ENCODE results near the gene MAPK7.
"Not testable (repeated sequence)": the region's sequence is repeated elsewhere in the genome, so short reads cannot be mapped to it uniquely, and the experiment has no call there.

Gene MAPK7

DNA sequence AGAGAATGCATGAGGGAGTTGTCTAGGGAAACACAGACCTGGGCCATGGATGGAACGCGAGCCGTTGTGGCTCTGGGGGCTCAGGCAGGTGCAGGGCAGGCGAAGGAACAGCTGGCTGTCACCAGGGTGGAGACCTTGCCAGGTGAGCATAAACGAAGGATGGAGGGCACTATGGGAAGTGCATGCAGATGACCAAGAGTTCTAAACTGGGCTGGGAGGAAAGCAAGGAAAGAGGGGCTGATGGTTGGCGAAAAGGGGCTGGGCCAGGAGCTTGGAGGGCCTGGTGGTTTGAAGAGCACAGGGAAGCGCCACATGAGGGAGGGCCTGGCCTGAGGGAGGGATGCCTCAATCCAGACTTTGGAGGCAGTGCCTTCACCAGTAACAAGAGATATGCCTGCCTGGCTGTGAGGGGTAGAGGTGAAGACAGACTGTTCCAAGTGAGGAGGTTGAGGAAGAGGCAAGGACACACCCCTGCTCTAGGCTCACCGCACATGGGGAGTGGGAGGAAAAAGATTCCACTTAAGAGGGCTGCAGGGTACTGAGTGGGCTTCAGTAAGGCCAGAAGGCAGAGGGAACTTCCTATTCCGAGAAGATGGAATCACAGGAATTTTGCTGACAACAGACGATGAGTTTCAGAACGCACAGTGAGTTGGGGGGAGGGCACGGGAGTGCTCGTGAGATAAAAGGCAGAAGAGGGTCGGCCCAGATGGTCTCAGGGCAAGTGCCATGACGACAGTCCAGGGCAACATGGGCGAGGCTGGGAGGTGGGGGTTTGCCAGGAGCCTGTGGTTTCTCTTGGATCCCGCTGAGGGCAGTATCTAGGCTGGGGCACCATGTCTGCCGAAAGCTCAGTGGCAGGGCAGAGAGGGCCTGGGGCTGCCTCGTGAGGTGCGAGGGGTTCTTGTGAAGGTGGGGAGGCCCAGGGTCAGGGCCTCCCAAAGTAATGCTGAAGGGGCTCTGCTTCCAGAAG, 36.4 kb upstream of the MAPK7 start:
- in situ Hi-C loops (cut with MboI; ENCODE audit: low pct_unique_long_range_greater_than_20kb, low sequenced_read_pairs) = no loop called here

DNA sequence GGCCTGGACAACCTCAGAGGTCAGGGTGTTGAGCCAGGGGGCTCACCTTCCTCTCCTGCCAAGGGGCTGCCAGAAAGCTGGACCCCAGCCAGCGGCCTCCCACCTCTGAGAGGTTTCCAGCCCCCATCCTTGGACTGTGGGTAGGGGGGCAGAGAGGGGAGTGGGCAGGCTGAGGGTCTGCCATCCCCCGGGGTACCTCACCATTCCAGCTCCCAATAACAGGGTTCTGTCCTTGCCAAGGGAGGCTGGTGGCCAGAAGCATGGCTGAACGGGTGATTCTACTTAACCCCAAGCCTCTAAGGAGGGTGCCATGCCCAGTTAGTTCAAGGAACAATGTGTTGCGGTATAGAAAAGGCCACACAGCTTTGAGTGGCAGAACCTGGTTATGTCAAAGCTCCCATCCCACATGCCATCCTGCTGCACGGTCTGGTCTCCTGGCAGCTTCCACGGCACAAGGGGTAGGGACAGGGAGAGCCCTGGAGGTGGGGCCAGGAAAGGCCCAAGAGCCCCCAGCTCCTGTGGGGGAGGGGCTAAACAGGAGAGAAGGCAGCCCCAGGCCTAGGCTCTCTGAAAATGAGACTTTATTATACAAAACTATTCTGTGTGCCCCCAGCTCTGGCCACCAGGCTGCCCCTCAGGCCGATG, 35.6 kb upstream of the MAPK7 start:
- in situ Hi-C loops (cut with MboI; ENCODE audit: low pct_unique_long_range_greater_than_20kb, low sequenced_read_pairs) = no loop called here
- DNase-seq = no peak

More for the DNA sequence above, 36.4 kb upstream of the MAPK7 start:
- no peak for DNase-seq

DNA sequence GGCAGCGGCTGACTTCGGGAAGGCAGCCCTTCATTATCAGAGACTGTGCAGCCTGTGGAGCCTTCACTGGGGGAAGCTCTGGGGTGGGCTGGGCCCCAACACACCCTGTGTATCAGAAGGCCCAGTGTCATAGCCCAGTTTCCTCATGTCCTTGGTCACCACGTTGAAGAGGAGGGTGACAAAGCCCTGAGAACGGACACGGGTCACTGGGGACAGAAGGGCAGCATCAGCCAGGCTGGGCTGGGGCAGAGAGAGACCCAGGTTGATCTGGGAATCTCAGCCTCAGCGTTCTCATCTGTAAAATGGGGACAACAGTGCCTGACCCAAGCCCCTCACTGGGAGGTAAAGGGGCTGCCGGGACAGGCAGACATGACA, 35.1 kb upstream of the MAPK7 start:
- DNase-seq = no peak
- in situ Hi-C loops (cut with MboI; ENCODE audit: low pct_unique_long_range_greater_than_20kb, low sequenced_read_pairs) = no loop called here

DNA sequence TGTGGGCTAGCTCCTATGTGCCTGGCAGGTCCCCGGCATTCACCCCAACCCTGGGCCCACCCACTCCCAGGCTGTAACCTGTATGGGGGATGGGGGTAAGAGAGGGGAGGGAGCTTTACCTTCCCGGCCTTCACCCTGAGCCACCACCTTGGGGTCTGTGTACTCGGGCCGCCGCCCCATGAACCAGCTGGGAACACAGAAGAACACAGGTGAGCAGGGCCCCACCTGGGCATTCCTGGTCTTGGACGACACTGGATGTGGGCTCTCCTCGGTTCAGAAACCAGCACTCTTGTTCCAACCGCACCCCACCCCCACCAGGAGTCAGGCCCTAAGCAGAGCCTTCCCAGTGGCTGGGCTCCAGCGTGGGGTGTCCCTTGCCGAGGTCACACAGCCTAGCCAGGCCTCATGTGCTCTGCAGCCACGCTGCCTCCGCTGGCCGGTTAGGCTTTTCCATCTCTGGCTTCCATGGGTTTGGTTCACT, 34.6 kb upstream of the MAPK7 start:
- DNase-seq = no peak
- in situ Hi-C loops (cut with MboI; ENCODE audit: low pct_unique_long_range_greater_than_20kb, low sequenced_read_pairs) = no loop called here

DNA sequence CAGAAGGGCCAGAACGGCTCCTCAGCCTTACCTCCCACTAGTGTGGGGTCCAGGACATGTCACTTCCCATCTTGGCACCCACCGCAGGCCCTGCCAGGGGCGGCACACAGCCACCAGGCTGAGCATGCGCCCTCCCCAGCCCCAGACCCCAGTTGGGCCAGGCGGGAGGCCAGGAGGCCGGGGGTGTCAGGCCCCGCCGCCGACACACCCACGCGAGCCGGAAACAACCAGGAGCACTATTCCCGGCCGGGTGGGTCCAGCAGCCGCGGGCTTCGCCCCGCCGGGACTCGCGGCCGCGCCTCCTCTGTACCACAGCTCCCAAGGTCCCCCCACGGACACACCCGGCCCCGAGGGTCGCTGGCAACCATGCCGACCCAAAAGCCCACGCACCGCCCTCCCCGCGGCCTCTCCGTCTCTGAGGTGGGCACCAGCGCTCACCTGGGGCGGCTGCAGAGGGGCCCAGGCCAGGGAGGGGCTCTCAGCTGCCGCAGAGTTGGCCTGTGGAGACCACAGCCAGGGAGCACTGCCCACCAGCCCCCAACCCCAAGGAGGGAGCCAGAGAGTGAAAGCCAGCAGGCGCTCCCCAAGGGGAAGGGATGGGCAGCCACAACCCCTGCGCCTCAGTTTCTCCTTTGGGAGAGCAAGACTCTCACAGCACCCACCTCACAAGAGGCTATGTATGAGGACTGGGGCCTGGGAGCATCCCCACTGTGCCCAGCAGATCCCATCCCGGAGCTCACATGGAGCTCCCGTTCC, 33.8 kb upstream of the MAPK7 start:
- DNase-seq = no peak
- in situ Hi-C loops (cut with MboI; ENCODE audit: low pct_unique_long_range_greater_than_20kb, low sequenced_read_pairs) = no loop called here

DNA sequence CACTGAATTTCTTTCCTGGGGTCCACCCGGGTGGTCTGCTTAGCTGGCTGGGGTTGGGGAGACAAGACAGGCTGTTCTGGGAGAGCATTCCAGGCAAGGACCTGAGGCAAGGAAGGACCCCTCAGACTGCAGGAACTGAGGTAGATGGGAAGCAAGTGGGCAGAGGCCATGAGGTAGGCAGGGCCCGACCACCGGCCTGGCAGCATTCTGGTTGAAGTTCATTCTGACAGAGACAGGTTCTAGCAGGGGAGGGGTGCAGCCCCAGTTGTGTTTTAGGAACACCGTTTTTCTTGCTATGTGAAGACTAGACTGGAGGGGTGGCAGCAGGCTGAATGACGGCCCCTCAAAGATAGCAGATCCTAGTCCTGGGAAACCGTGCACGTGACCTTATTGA, 33.2 kb upstream of the MAPK7 start:
- DNase-seq = no peak
- in situ Hi-C loops (cut with MboI; ENCODE audit: low pct_unique_long_range_greater_than_20kb, low sequenced_read_pairs) = no loop called here

DNA sequence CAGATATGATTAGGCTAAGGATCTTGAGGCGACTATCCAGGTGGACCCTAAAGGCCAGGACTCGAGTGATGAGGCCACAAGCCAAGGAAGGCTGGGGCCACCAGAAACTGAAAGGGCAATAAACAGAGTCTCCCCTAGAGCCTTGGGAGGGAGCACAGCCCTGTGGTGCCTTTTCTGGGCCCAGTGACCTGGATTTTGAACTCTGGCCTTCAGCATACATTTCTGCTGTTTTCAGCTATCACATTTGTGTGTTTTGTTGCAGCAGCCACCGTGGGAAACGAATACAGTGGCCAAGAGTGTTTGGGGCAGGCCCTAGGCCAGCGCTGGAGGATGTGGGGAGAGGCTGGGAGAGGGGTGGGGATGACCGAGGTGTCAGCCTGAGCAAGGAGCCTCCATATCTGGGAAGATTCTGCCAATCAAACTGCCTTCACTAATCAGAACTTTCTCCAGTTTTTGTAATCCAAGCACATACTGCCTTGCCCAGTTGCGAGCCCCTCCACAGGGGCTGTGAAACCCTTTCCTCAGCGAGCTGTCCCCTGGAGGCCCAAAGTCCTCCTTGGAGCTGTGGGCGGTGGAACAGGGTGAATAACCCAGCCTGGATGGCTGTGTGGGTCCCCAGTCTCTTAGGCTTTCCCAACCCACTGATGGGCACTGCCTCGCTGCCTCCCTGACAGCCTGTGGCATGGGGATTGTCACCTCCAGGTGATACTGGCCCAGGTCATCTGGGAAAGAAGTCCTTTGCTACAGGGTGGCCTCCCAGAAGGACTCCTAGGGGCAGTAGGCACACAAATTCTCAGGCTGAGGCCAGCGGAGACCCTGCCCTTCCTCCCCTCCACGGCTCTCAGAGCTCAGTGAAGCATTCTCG, 32.6 kb upstream of the MAPK7 start:
- in situ Hi-C loops (cut with MboI; ENCODE audit: low pct_unique_long_range_greater_than_20kb, low sequenced_read_pairs) = no loop called here
- DNase-seq = no peak

DNA sequence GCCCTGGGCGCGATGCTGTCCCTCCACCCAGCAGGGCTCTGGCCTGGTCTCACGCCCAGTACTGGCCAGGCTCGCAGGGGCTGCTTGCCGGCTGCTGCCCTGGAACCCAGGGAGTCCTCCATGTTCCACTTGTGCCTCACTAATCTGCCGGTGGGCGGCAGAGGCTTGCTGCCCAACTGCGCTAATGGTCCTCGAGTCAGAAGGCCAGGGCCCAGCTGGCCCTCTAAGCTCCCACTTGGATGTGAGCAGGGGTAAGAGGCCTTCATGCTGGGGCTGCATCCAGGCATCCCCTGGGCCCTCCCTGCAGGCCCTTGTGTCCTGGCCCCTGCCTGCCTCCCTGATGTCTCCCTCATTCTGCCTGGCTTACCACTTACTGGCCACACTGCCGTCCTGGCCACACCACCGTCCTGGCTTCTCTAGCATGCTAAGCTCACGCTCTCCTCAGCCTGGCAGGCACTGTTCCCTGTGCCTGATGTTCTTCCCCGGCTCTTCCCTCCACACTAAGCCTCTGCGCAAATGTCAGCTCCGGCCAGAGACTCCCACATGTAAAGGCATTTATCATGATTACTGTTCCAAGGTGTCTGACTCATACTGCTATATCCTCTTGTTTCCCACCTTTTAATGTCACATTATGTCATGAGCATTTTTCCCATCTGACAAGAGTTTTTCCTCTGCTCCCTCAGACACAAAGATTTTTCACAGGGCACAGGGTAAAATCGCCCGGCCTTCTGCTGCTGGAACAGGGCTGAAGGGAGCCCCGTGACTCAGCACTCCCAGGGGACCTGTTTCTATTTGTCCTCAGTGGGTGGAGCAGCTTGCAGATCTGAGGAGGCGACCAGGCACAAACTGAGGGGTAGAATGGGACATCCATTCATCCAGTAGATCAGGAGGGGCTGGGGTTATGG, 31.7 kb upstream of the MAPK7 start:
- in situ Hi-C loops (cut with MboI; ENCODE audit: low pct_unique_long_range_greater_than_20kb, low sequenced_read_pairs) = no loop called here

DNA sequence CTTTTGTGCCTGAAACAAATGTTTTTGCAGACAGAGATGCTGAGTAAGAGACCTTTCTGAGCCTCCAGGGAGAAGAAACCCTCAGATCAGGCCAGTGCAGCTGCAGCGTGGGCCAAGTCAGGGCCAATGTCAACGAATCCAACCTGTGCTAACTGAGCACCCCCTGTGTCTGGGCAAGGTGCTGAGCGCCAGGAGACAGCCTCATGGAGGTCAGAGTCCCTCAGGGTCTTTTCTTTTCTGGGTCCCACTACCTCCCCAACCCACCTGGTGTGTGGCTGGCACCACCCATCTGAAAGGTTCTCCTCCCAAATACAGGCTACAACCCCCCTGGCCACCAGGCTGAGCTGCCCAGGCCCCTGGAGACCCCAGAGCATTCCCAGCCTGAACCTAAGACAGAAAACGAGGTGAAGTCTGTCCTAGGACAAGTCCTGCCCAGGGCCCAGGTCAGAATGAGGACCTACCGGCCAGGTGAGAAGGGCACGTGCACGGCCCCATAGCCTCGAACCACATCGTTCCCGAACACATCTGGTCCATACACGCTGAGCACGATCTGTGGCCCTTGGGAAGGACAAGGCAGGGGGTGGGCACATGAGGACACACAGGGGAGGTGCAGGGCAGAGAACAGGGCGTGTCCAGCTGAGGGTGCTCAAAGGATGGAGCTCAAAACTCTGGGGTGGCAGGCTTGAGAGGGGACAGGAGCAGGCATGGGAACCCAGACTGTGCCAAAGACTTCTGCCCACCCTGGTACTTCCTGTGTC, 30.8 kb upstream of the MAPK7 start:
- DNase-seq = no peak
- in situ Hi-C loops (cut with MboI; ENCODE audit: low pct_unique_long_range_greater_than_20kb, low sequenced_read_pairs) = no loop called here

More for the DNA sequence above, 31.7 kb upstream of the MAPK7 start:
- DNase-seq = no peak

DNA sequence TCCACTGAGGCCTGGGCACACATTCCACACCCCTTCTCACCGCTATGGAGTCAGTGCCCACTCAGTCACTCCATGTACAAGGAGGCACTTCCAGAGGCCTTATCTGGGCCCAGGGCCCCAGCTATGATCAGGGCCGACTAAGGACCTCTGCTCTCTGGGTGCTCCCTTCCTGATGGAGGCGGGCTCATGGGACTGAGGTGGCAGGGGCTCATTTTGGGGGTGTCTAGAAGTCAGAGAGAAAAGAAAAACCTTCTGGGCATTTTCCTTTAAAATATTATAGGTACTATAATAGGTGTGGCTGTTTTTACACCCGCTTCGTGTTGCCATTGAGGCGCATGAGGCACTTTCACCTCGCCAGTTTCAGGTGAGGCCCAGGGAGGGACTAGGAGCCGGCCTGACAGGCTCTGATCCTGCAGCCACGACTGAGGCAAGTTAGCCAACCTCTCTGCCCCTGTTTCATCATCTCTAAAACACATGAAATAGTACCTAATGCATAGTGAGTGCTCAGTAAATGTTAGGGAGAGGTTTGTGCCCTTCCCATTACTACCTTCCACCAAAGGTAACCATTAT, 30.1 kb upstream of the MAPK7 start:
- in situ Hi-C loops (cut with MboI; ENCODE audit: low pct_unique_long_range_greater_than_20kb, low sequenced_read_pairs) = no loop called here
- DNase-seq = no peak

DNA sequence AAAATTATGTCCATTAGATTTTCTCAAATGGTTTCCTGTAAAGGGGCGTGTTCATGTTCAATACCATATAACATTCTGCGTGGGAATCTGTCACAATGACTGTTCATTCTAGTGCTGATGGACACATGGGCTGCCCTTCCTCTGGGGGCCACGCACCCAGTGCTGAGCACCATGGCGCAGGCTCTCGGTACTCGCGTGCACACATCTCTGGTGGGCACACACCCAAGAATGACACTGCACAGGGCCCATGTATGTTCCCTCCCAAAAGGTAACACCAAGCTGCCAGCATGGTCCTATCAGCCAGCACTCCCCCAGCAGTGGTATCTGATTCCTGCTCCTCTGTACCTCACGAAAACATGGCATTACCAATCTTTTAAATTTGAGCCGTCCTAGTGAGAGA, 29.5 kb upstream of the MAPK7 start:
- in situ Hi-C loops (cut with MboI; ENCODE audit: low pct_unique_long_range_greater_than_20kb, low sequenced_read_pairs) = no loop called here
- no peak for DNase-seq

DNA sequence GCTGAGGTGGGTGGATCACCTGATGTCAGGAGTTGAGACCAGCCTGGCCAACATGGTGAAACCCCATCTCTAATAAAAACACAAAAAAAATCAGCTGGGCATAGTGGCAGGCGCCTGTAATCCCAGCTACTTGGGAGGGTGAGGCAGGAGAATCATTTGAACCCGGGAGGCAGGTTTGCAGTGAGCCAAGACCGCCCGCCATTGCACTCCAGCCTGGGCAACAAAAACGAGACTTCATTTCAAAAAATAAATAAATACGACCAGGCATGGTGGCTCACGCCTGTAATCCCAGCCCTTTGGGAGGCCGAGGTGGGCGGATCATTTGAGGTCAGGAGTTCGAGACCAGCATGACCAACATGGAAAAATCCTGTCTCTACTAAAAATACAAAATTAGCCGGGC, 24.9 kb upstream of the MAPK7 start:
- DNase-seq; in situ Hi-C loops (cut with MboI; ENCODE audit: low pct_unique_long_range_greater_than_20kb, low sequenced_read_pairs): not testable (repeated sequence)

DNA sequence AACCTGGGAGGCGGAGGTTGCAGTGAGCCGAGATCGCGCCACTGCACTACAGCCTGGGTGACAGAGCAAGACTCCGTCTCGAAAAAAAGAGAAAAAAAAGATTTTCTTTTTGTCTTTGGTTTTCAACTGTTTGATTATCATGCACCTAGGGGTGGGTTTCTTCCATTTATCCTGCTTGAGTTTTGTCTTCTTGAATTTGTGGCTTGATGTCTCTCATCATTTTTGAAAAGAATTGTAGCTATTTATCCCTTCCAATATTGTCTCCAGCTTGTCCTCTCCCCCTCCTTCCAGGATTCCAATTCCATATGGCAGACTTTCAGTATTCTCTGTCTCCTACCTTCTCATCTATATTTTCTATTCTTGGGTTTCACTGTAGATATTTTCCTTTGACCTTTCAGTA, 23.6 kb upstream of the MAPK7 start:
- no peak for DNase-seq
- in situ Hi-C loops (cut with MboI; ENCODE audit: low pct_unique_long_range_greater_than_20kb, low sequenced_read_pairs) = no loop called here

DNA sequence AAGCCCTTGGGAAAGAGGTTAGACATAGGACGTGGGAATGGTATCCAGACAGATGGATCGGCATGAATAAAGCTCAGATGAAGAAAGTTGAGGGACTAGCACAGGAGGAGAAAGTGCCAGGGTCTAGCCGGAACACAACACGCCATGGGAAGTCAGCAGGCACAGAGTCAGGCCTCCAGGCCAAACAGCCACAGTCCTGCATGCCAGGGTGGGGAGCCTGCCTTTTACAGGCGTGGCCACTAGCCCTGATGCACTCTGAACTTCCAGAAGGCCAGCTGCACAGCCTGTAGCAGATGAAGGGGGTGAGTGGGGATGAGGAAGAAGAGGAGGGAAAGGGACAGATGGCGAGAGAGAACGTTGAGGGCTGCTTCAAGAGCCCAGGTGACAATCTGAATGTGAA, 20.9 kb upstream of the MAPK7 start:
- no peak for DNase-seq
- in situ Hi-C loops (cut with MboI; ENCODE audit: low pct_unique_long_range_greater_than_20kb, low sequenced_read_pairs) = no loop called here

DNA sequence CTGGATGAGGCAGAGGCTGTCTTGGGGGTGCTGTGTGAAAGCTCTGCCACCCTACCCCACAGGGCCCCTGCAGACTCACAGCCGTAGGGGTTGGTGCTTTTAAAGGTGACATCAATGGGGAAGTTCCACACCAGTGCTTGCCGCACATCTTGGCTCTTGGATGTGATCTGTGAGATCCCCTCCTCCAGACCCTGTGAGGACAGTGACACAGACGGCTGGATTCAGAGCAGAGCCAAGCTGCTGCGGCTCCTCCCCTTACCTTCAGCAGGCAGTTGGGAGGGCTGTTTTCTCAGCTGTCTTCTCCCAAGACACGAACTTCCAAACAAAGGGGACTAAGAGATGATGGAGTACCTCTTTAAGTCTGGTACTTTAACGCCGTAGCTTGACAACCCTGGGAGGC, 20.5 kb upstream of the MAPK7 start:
- in situ Hi-C loops (cut with MboI; ENCODE audit: low pct_unique_long_range_greater_than_20kb, low sequenced_read_pairs) = no loop called here
- DNase-seq = no peak

DNA sequence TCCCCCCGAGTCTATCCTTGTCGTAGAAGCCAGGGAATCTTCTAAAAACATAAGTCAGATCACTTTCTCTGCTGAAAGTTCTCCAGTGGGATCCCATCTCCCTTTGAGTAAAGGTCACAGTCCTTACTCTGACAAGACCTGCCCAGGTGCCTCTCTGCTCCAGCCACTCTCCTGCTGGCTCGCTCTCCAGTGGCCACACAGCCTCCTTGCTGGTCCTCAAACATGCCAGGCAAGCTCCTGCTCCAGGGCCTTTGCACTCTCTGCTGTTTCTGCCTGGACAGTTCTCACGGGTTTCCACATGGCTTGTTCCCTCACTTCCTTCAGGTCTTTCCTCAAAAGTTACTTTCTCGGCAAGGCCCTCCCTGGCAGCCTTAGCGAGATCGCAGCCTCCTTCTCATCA, 19.1 kb upstream of the MAPK7 start:
- in situ Hi-C loops (cut with MboI; ENCODE audit: low pct_unique_long_range_greater_than_20kb, low sequenced_read_pairs) = no loop called here
- DNase-seq = no peak

DNA sequence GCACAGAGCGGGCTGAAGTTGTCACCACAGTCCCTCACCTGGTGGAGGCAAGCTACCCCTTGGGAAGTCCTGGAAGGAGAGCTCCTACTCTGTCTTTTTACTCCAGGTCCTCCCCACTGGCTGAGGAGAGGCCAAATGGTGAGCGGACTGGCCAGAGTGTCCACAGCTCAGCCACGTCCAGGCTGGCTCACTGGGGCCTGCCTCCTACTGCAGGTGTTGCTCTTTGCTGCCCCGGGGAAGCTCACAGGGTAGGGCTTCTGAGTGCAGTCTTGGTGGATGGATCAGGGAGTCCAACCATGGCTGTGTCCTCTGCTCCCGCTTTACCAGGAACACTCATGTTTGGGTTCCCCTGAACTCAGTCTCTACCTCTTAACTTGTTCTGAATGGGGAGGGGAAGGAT, 18.4 kb upstream of the MAPK7 start:
- no peak for DNase-seq
- in situ Hi-C loops (cut with MboI; ENCODE audit: low pct_unique_long_range_greater_than_20kb, low sequenced_read_pairs) = loop anchor here (10.0 kb wide), 2 partner anchors 55 to 85 kb away; partner anchors contain the start of gene RNF112
